ENCODE results near the gene CACNA2D3. TPM values are rescaled to one million over a fixed set of nuclear protein-coding genes. Genes with fewer than 3 reads are reported as not detected.
"Not testable (repeated sequence)": the region's sequence is repeated elsewhere in the genome, so short reads cannot be mapped to it uniquely, and the experiment has no call there.

The CACNA2D3 gene
- total and polyA plus RNA-seq, 5 donors = 29.2 to 64.5 (median 42.4) TPM

- DNase-seq = no peak
- WGBS = 92% methylated on average over 6 of the region's 6 CpGs
- H3K9me3 ChIP-seq (ENCODE audit: control insufficient read depth, low read length) = no peaks in the 10 kb centered on the region
- no peak overlapping the region for H3K4me3 ChIP-seq (ENCODE audit: low read length)
- no peak overlapping the region for H3K27ac ChIP-seq (ENCODE audit: low read length)
- H3K27me3 ChIP-seq (ENCODE audit: control insufficient read depth, insufficient read depth) = no peaks in the 10 kb centered on the region
- H3K4me1 ChIP-seq (ENCODE audit: control insufficient read depth, insufficient read depth, low read length) = no peaks in the 10 kb centered on the region
- intact Hi-C loops (cut with DNase I) = no loop called here
- ATAC-seq = no peak
These were observed 510.5 kb downstream of the CACNA2D3 start for GRCh38 chr3:54632834-54633233.

GRCh38 chr3:54633444-54634121 is 511.2 kb downstream of the CACNA2D3 start:
- DNase-seq (no peak), ATAC-seq (no peak)
- H3K4me1 ChIP-seq (ENCODE audit: control insufficient read depth, insufficient read depth, low read length) = no peaks in the 10 kb centered on the region
- 75% methylated on average over 10 of the region's 10 CpGs for WGBS
- no peaks in the 10 kb centered on the region for H3K27me3 ChIP-seq (ENCODE audit: control insufficient read depth, insufficient read depth)
- H3K9me3 ChIP-seq (ENCODE audit: control insufficient read depth, low read length) = no peaks in the 10 kb centered on the region
- H3K27ac ChIP-seq (ENCODE audit: low read length) = no peak overlapping the region
- intact Hi-C loops (cut with DNase I) = no loop called here
- no peak overlapping the region for H3K4me3 ChIP-seq (ENCODE audit: low read length)

- ATAC-seq = no peak
- WGBS = 78% methylated on average over 3 of the region's 3 CpGs
- intact Hi-C loops (cut with DNase I) = no loop called here
These were observed 511.7 kb downstream of the CACNA2D3 start for GRCh38 chr3:54634122-54634469.

GRCh38 chr3:54639790-54640372 is 517.5 kb downstream of the CACNA2D3 start:
- H3K27ac ChIP-seq (ENCODE audit: low read length); ATAC-seq; intact Hi-C loops (cut with DNase I); H3K4me3 ChIP-seq (ENCODE audit: low read length); H3K9me3 ChIP-seq (ENCODE audit: control insufficient read depth, low read length); H3K27me3 ChIP-seq (ENCODE audit: control insufficient read depth, insufficient read depth); DNase-seq; H3K4me1 ChIP-seq (ENCODE audit: control insufficient read depth, insufficient read depth, low read length): not testable (repeated sequence)
- WGBS = 63% methylated on average over 12 of the region's 12 CpGs

More at GRCh38 chr3:54634122-54634469, 511.7 kb downstream of the CACNA2D3 start:
- Histone ChIP-seq H3K4me1 (ENCODE audit: control insufficient read depth, insufficient read depth, low read length) (no peaks in the 10 kb centered on the region), H3K9me3 (ENCODE audit: control insufficient read depth, low read length) (no peaks in the 10 kb centered on the region), H3K27me3 (ENCODE audit: control insufficient read depth, insufficient read depth) (no peaks in the 10 kb centered on the region), H3K27ac (ENCODE audit: low read length) (no peak overlapping the region), H3K4me3 (ENCODE audit: low read length) (no peak overlapping the region)
- DNase-seq = no peak

GRCh38 chr3:54641226-54642014 is 519.1 kb downstream of the CACNA2D3 start:
- H3K27ac ChIP-seq (ENCODE audit: low read length) = no peak overlapping the region
- no peak for DNase-seq
- 63% methylated on average over 2 of the region's 2 CpGs for WGBS
- H3K4me1 ChIP-seq (ENCODE audit: control insufficient read depth, insufficient read depth, low read length) = no peaks in the 10 kb centered on the region
- H3K4me3 ChIP-seq (ENCODE audit: low read length) = no peak overlapping the region
- intact Hi-C loops (cut with DNase I) = no loop called here
- ATAC-seq = no peak
- H3K9me3 ChIP-seq (ENCODE audit: control insufficient read depth, low read length) = no peaks in the 10 kb centered on the region
- no peaks in the 10 kb centered on the region for H3K27me3 ChIP-seq (ENCODE audit: control insufficient read depth, insufficient read depth)

GRCh38 chr3:54642147-54642546 is 519.8 kb downstream of the CACNA2D3 start:
- Histone ChIP-seq H3K4me1 (ENCODE audit: control insufficient read depth, insufficient read depth, low read length) (no peaks in the 10 kb centered on the region), H3K27me3 (ENCODE audit: control insufficient read depth, insufficient read depth) (no peaks in the 10 kb centered on the region), H3K4me3 (ENCODE audit: low read length) (no peak overlapping the region), H3K27ac (ENCODE audit: low read length) (no peak overlapping the region), H3K9me3 (ENCODE audit: control insufficient read depth, low read length) (no peaks in the 10 kb centered on the region)
- intact Hi-C loops (cut with DNase I) = no loop called here
- DNase-seq (no peak), ATAC-seq (no peak)
- WGBS = 90% methylated on average over 6 of the region's 6 CpGs

- DNase-seq (no peak), ATAC-seq (no peak)
- intact Hi-C loops (cut with DNase I) = no loop called here
- Histone ChIP-seq H3K4me3 (ENCODE audit: low read length) (no peak overlapping the region), H3K27ac (ENCODE audit: low read length) (no peak overlapping the region), H3K27me3 (ENCODE audit: control insufficient read depth, insufficient read depth) (no peaks in the 10 kb centered on the region), H3K4me1 (ENCODE audit: control insufficient read depth, insufficient read depth, low read length) (no peaks in the 10 kb centered on the region), H3K9me3 (ENCODE audit: control insufficient read depth, low read length) (no peaks in the 10 kb centered on the region)
These were observed 525.4 kb downstream of the CACNA2D3 start for GRCh38 chr3:54647721-54648120.

- Histone ChIP-seq H3K4me3 (ENCODE audit: low read length) (no peak overlapping the region), H3K27ac (ENCODE audit: low read length) (no peak overlapping the region), H3K4me1 (ENCODE audit: control insufficient read depth, insufficient read depth, low read length) (no peaks in the 10 kb centered on the region), H3K9me3 (ENCODE audit: control insufficient read depth, low read length) (no peaks in the 10 kb centered on the region), H3K27me3 (ENCODE audit: control insufficient read depth, insufficient read depth) (no peaks in the 10 kb centered on the region)
- ATAC-seq (no peak), DNase-seq (no peak)
- intact Hi-C loops (cut with DNase I) = no loop called here
These were observed 527.2 kb downstream of the CACNA2D3 start for GRCh38 chr3:54649551-54649950.

- Histone ChIP-seq H3K4me1 (ENCODE audit: control insufficient read depth, insufficient read depth, low read length) (no peaks in the 10 kb centered on the region), H3K27ac (ENCODE audit: low read length) (no peak overlapping the region), H3K4me3 (ENCODE audit: low read length) (no peak overlapping the region), H3K9me3 (ENCODE audit: control insufficient read depth, low read length) (no peaks in the 10 kb centered on the region), H3K27me3 (ENCODE audit: control insufficient read depth, insufficient read depth) (no peaks in the 10 kb centered on the region)
- DNase-seq = no peak
- 83% methylated on average over 6 of the region's 6 CpGs for WGBS
- no peak for ATAC-seq
- intact Hi-C loops (cut with DNase I) = no loop called here
These were observed 531.3 kb downstream of the CACNA2D3 start for GRCh38 chr3:54653456-54654195.

GRCh38 chr3:54654776-54655175 is 532.4 kb downstream of the CACNA2D3 start:
- Histone ChIP-seq H3K27me3 (ENCODE audit: control insufficient read depth, insufficient read depth) (no peaks in the 10 kb centered on the region), H3K9me3 (ENCODE audit: control insufficient read depth, low read length) (no peaks in the 10 kb centered on the region), H3K27ac (ENCODE audit: low read length) (no peak overlapping the region), H3K4me3 (ENCODE audit: low read length) (no peak overlapping the region), H3K4me1 (ENCODE audit: control insufficient read depth, insufficient read depth, low read length) (no peaks in the 10 kb centered on the region)
- ATAC-seq (no peak), DNase-seq (no peak)
- WGBS = 75% methylated on average over 4 of the region's 4 CpGs
- intact Hi-C loops (cut with DNase I) = no loop called here

GRCh38 chr3:54659347-54659746 is 537.0 kb downstream of the CACNA2D3 start:
- H3K4me3 ChIP-seq (ENCODE audit: low read length) = no peak overlapping the region
- intact Hi-C loops (cut with DNase I) = no loop called here
- DNase-seq = no peak
- no peaks in the 10 kb centered on the region for H3K9me3 ChIP-seq (ENCODE audit: control insufficient read depth, low read length)
- H3K27ac ChIP-seq (ENCODE audit: low read length) = no peak overlapping the region
- no peaks in the 10 kb centered on the region for H3K4me1 ChIP-seq (ENCODE audit: control insufficient read depth, insufficient read depth, low read length)
- 78% methylated on average over 3 of the region's 3 CpGs for WGBS
- no peak for ATAC-seq
- H3K27me3 ChIP-seq (ENCODE audit: control insufficient read depth, insufficient read depth) = no peaks in the 10 kb centered on the region
